H9 (cell line): ENCODE data around the gene STRN. TPM values are rescaled to one million over a fixed set of nuclear protein-coding genes. Genes with fewer than 3 reads are reported as not detected.

Experiments
- DNase-seq: peaks from one replicate; pipeline ENCODE4 v3.0.0-alpha.2; 2017
- H2AFZ ChIP-seq: one replicate; pipeline ENCODE4 v1.6.1; 2013; ENCODE audit warnings: mild to moderate bottlenecking, low read length, control low read depth, moderate library complexity
- H2AK5ac ChIP-seq: 2 replicates; pipeline ENCODE4 v1.6.1; 2013; ENCODE audit warnings: low read length, control low read depth, mixed read lengths; ENCODE audit not compliant: insufficient read length
- H2BK120ac ChIP-seq: one replicate; pipeline ENCODE4 v1.6.1; 2013; ENCODE audit warnings: low read depth, mild to moderate bottlenecking, low read length, control low read depth, inconsistent platforms; ENCODE audit not compliant: poor library complexity, severe bottlenecking
- H2BK12ac ChIP-seq: 2 replicates; pipeline ENCODE4 v1.6.1; 2013; ENCODE audit warnings: low read length, control low read depth, mixed read lengths, low read depth; ENCODE audit not compliant: insufficient read length
- H2BK15ac ChIP-seq: 2 replicates; pipeline ENCODE4 v1.6.1; 2013; ENCODE audit warnings: low read depth, low read length, control low read depth
- H2BK20ac ChIP-seq: one replicate; pipeline ENCODE4 v1.6.1; 2013; ENCODE audit warnings: low read depth, mild to moderate bottlenecking, low read length, control low read depth, inconsistent platforms; ENCODE audit not compliant: poor library complexity, severe bottlenecking
- H2BK5ac ChIP-seq: 2 replicates; pipeline ENCODE4 v1.6.1; 2013; ENCODE audit warnings: low read length, control low read depth, mixed read lengths; ENCODE audit not compliant: insufficient read length
- H3K14ac ChIP-seq: 2 replicates; pipeline ENCODE4 v1.6.1; 2013; ENCODE audit warnings: low read length, control low read depth; ENCODE audit not compliant: insufficient read depth
- H3K18ac ChIP-seq: 2 replicates; pipeline ENCODE4 v1.6.1; 2013; ENCODE audit warnings: low read depth, mild to moderate bottlenecking, mixed read lengths, low read length, control low read depth; ENCODE audit not compliant: insufficient read length
- H3K23ac ChIP-seq: 2 replicates; pipeline ENCODE4 v1.6.1; 2013; ENCODE audit warnings: low read length, control low read depth, mixed read lengths, low read depth; ENCODE audit not compliant: insufficient read length
- H3K23me2 ChIP-seq: 2 replicates; pipeline ENCODE4 v1.6.1; 2013; ENCODE audit warnings: low read depth, mild to moderate bottlenecking, mixed read lengths, low read length, control low read depth; ENCODE audit not compliant: insufficient read length, poor library complexity, severe bottlenecking
- H3K27ac ChIP-seq: 2 replicates; pipeline ENCODE4 v1.5.1; 2013; ENCODE audit warnings: low read length, control low read depth, mixed read lengths, low read depth; ENCODE audit not compliant: insufficient read length
- H3K27me3 ChIP-seq: 2 replicates; pipeline ENCODE4 v1.6.1; 2013; ENCODE audit warnings: low read length, control low read depth, inconsistent platforms; ENCODE audit not compliant: insufficient read depth
- H3K4ac ChIP-seq: 2 replicates; pipeline ENCODE4 v1.6.1; 2013; ENCODE audit warnings: low read depth, mild to moderate bottlenecking, control low read depth, inconsistent platforms, low read length, moderate library complexity
- H3K4me1 ChIP-seq: 2 replicates; pipeline ENCODE4 v1.6.1; 2013; ENCODE audit warnings: low read length, control low read depth, inconsistent platforms; ENCODE audit not compliant: insufficient read depth
- H3K4me2 ChIP-seq: 2 replicates; pipeline ENCODE4 v1.6.1; 2013; ENCODE audit warnings: low read length, control low read depth, mixed read lengths; ENCODE audit not compliant: insufficient read length, insufficient read depth
- H3K56ac ChIP-seq: 2 replicates; pipeline ENCODE4 v1.6.1; 2013; ENCODE audit warnings: low read depth, mild to moderate bottlenecking, mixed read lengths, low read length, control low read depth; ENCODE audit not compliant: insufficient read length
- H3K79me1 ChIP-seq: 2 replicates; pipeline ENCODE4 v1.6.1; 2013; ENCODE audit warnings: low read depth, mild to moderate bottlenecking, moderate library complexity, low read length, control low read depth, inconsistent platforms; ENCODE audit not compliant: insufficient read depth, poor library complexity, severe bottlenecking
- H3K79me2 ChIP-seq: 2 replicates; pipeline ENCODE4 v1.6.1; 2013; ENCODE audit warnings: low read length, control low read depth, inconsistent platforms; ENCODE audit not compliant: insufficient read depth
- H3K9ac ChIP-seq: 2 replicates; pipeline ENCODE4 v1.6.1; 2013; ENCODE audit warnings: low read length, control low read depth, mixed read lengths; ENCODE audit not compliant: insufficient read length; ENCODE audit errors: extremely low read depth
- H3K9me3 ChIP-seq: one replicate; pipeline ENCODE4 v1.6.1; 2013; ENCODE audit warnings: low read depth, low read length, inconsistent platforms; ENCODE audit not compliant: control insufficient read depth
- H3T11ph ChIP-seq: one replicate; pipeline ENCODE4 v1.6.1; 2013; ENCODE audit warnings: mild to moderate bottlenecking, low read length, control low read depth, inconsistent platforms
- H4K20me1 ChIP-seq: one replicate; pipeline ENCODE4 v1.6.1; 2013; ENCODE audit not compliant: control insufficient read depth, insufficient read length, insufficient read depth
- H4K5ac ChIP-seq: 2 replicates; pipeline ENCODE4 v1.6.1; 2013; ENCODE audit warnings: low read depth, mild to moderate bottlenecking, mixed read lengths, low read length, control low read depth; ENCODE audit not compliant: insufficient read length
- H4K8ac ChIP-seq: replicated peaks from 2 replicates; pipeline ENCODE4 v1.6.1; 2013; ENCODE audit warnings: low read length, control low read depth, mixed read lengths, low read depth; ENCODE audit not compliant: insufficient read length
- H4K91ac ChIP-seq: 2 replicates; pipeline ENCODE4 v1.6.1; 2013; ENCODE audit warnings: low read depth, mild to moderate bottlenecking, moderate library complexity, mixed read lengths, low read length, control low read depth; ENCODE audit not compliant: insufficient read length
- H3K27ac Mint-ChIP-seq, 3 experiments: 2 replicates in 2 of 3; 3 replicates in 1 of 3; pipeline ENCODE4 v1.8.0; 2020 to 2021; ENCODE audit warnings: mixed read lengths in 3 of 3, mild to moderate bottlenecking in 1 of 3, moderate library complexity in 1 of 3
- H3K27me3 Mint-ChIP-seq: 2 replicates; pipeline ENCODE4 v1.8.0; 2021; ENCODE audit warnings: low read depth, mild to moderate bottlenecking, moderate library complexity, mixed read lengths
- H3K36me3 Mint-ChIP-seq, 3 experiments: 2 replicates in 2 of 3; 3 replicates in 1 of 3; pipeline ENCODE4 v1.8.0; 2020 to 2021; ENCODE audit warnings: low read depth in 3 of 3, mixed read lengths in 3 of 3; ENCODE audit not compliant: insufficient read depth in 1 of 3
- H3K4me1 Mint-ChIP-seq, 2 experiments: 2 replicates each; pipeline ENCODE4 v1.8.0; 2020; ENCODE audit warnings: mixed read lengths in 2 of 2
- H3K4me3 Mint-ChIP-seq, 2 experiments: 2 replicates in 1 of 2; 3 replicates in 1 of 2; pipeline ENCODE4 v1.8.0; 2020 to 2021; ENCODE audit warnings: mild to moderate bottlenecking in 2 of 2, mixed read lengths in 2 of 2, moderate library complexity in 1 of 2
- H3K9me3 Mint-ChIP-seq, 2 experiments: 2 replicates in 1 of 2; 3 replicates in 1 of 2; pipeline ENCODE4 v1.8.0; 2020; ENCODE audit warnings: mild to moderate bottlenecking in 2 of 2, mixed read lengths in 2 of 2, moderate library complexity in 1 of 2
- CTCF ChIP-seq: fragments of 200-600 bp; sonication (generic); conservative IDR thresholded peaks from 3 replicates; pipeline ENCODE4 v1.8.0; 2021; ENCODE audit warnings: antibody characterized with exemption, mild to moderate bottlenecking
- WGBS: extraction: QIAGEN DNeasy Blood & Tissue Kit; methylation state at CpG from one replicate; pipeline ENCODE4 v1.1.7; 2013; ENCODE audit warnings: missing lambda C conversion rate, low lambda C conversion rate, mixed read lengths; ENCODE audit not compliant: insufficient read length; ENCODE audit errors: extremely low coverage; 5-methylcytosine and 5-hydroxymethylcytosine counted together
- total RNA-seq: library from RNA; stranded (reverse); gene quantifications from 2 replicates; pipeline ENCODE4 v1.2.1, GENCODE V29; 2021

STRN gene
- total RNA-seq, 1 experiment from 2014 or later = 31.7 TPM

DNA sequence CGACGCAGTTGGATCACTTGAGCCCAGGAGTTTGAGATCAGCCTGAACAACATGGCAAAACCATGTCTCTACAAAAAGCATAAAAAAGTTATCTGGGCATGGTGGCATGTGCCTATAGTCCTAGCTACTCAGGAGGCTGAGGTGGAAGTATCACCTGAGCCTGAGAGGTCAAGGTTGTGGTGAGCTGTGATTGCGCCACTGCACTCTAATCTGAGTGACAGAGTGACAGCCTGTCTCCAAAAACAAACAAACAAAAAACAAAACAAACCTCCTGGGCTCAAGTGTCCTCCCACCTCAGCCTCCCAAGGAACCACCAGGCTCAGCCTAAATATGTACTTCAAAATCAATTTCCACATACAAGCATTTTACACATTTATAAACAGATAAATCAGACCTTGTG lies 83.8 kb downstream of the STRN start:
- H3K79me2 ChIP-seq = no peaks in the 10 kb centered on the region
- no peak overlapping the region for H2AFZ ChIP-seq
- no peak overlapping the region for H3K56ac ChIP-seq
- Mint-ChIP-seq H3K27me3 (no peaks in the 10 kb centered on the region), H3K4me1 (no peaks in the 10 kb centered on the region), H3K27ac (no peak overlapping the region), H3K4me3 (no peak overlapping the region), H3K9me3 (no peaks in the 10 kb centered on the region), H3K36me3 (peaks cover 3 to 27% (median 17%) of the 10 kb centered on the region in 3 experiments; a peak in 6 of 7 replicates)
- H4K5ac ChIP-seq = no peak overlapping the region
- no peaks in the 10 kb centered on the region for H3K9me3 ChIP-seq
- H3K79me1 ChIP-seq = no peaks in the 10 kb centered on the region
- no peak for DNase-seq
- H3K23ac ChIP-seq = no peak overlapping the region
- no peak overlapping the region for H2BK120ac ChIP-seq
- no peaks in the 10 kb centered on the region for H3K4me1 ChIP-seq
- H4K20me1 ChIP-seq = no peaks in the 10 kb centered on the region
- H2BK15ac ChIP-seq = no peak overlapping the region
- no peak overlapping the region for H2AK5ac ChIP-seq
- no CpG with 5 or more reads among the region's 3 CpGs for WGBS
- no peak for TF ChIP-seq CTCF
- H2BK20ac ChIP-seq = no peak overlapping the region
- no peak overlapping the region for H3T11ph ChIP-seq
- H3K9ac ChIP-seq = no peak overlapping the region
- H2BK5ac ChIP-seq = no peak overlapping the region
- no peak overlapping the region for H3K4me2 ChIP-seq
- no peak overlapping the region for H3K14ac ChIP-seq
- H4K8ac ChIP-seq = no peak overlapping the region
- H3K27ac ChIP-seq = no peak overlapping the region
- no peaks in the 10 kb centered on the region for H3K27me3 ChIP-seq
- H3K4ac ChIP-seq = no peak overlapping the region
- no peak overlapping the region for H3K18ac ChIP-seq
- H3K23me2 ChIP-seq = no peaks in the 10 kb centered on the region
- no peak overlapping the region for H2BK12ac ChIP-seq
- H4K91ac ChIP-seq = no peak overlapping the region
